D721Med (cell line): Measurements from ENCODE around the gene ELF2.

Experiments
- DNase-seq: peaks from one replicate; pipeline ENCODE4 v3.0.0; 2011; ENCODE audit warnings: low spot score; ENCODE audit not compliant: insufficient read length
- FAIRE-seq: peaks from 2 replicates; lab custom pipeline; 2011; peaks lifted over from hg19 to GRCh38; lab: Jason Lieb, UNC
- CTCF ChIP-seq: IDR thresholded peaks from 2 replicates; pipeline ENCODE4 v1.5.1; 2012; ENCODE audit warnings: mild to moderate bottlenecking, control low read depth; ENCODE audit not compliant: insufficient read depth; ENCODE audit errors: missing control alignments

Gene ELF2

GRCh38 chr4:139142980-139143379, 34.0 kb downstream of the ELF2 start:
- no peak for TF ChIP-seq CTCF
- FAIRE-seq (no peak), DNase-seq (no peak)

GRCh38 chr4:139142087-139142486, 34.9 kb downstream of the ELF2 start:
- no peak for TF ChIP-seq CTCF
- DNase-seq (no peak), FAIRE-seq (no peak)

GRCh38 chr4:139137763-139138162, 39.3 kb downstream of the ELF2 start:
- DNase-seq (no peak), FAIRE-seq (no peak)
- no peak for TF ChIP-seq CTCF

- FAIRE-seq (no peak), DNase-seq (no peak)
- no peak for TF ChIP-seq CTCF
Observed at GRCh38 chr4:139134403-139134802, 42.6 kb downstream of the ELF2 start.

- no peak for DNase-seq
- no peak for TF ChIP-seq CTCF
- no peak for FAIRE-seq
Observed at GRCh38 chr4:139131209-139131870, 45.7 kb downstream of the ELF2 start.

GRCh38 chr4:139129206-139129605, 47.8 kb downstream of the ELF2 start:
- TF ChIP-seq CTCF, result no peak
- DNase-seq (no peak), FAIRE-seq (no peak)

- no peak for FAIRE-seq
- no peak for TF ChIP-seq CTCF
- no peak for DNase-seq
Observed at GRCh38 chr4:139126898-139127297, 50.1 kb downstream of the ELF2 start.
